ENCODE measurements around the gene PLAU. TPM values are rescaled to one million over a fixed set of nuclear protein-coding genes. Genes with fewer than 3 reads are reported as not detected.

Gene PLAU
- total and polyA plus RNA-seq, 2 experiments from 2014 or later, result 13.3 to 17.5 TPM

DNA sequence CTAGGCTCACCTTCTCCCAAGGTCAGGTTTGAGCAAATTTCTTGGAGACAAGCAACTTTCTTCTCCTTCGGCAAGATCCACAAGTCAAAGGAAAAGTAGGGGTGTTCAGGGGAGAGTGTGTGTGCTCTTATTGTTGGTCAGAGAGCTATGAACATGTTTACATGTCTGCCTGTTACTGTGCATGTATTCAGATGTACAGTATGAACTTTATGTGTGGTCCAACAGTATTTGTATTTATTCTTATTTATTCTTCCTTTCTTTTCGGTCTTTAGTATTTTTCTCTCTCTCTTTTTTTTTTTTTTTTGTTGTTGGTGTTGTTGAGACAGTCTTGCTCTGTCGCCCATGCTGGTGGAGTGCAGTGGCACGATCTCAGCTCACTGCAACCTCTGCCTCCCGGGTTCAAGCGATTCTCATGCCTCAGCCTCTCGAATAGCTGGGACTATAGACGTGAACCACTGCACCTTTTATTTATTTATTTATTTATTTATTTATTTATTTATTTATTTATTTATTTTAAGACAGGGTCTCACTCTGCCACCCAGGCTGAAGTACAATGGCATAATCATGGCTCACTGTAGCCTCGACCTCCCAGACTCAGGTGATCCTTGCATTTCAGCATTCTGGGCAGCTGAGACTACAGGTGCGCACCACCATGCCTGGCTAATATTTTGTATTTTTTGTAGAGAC, 38.2 kb downstream of the PLAU start (continued):
- TF ChIP-seq, protein P1, sequence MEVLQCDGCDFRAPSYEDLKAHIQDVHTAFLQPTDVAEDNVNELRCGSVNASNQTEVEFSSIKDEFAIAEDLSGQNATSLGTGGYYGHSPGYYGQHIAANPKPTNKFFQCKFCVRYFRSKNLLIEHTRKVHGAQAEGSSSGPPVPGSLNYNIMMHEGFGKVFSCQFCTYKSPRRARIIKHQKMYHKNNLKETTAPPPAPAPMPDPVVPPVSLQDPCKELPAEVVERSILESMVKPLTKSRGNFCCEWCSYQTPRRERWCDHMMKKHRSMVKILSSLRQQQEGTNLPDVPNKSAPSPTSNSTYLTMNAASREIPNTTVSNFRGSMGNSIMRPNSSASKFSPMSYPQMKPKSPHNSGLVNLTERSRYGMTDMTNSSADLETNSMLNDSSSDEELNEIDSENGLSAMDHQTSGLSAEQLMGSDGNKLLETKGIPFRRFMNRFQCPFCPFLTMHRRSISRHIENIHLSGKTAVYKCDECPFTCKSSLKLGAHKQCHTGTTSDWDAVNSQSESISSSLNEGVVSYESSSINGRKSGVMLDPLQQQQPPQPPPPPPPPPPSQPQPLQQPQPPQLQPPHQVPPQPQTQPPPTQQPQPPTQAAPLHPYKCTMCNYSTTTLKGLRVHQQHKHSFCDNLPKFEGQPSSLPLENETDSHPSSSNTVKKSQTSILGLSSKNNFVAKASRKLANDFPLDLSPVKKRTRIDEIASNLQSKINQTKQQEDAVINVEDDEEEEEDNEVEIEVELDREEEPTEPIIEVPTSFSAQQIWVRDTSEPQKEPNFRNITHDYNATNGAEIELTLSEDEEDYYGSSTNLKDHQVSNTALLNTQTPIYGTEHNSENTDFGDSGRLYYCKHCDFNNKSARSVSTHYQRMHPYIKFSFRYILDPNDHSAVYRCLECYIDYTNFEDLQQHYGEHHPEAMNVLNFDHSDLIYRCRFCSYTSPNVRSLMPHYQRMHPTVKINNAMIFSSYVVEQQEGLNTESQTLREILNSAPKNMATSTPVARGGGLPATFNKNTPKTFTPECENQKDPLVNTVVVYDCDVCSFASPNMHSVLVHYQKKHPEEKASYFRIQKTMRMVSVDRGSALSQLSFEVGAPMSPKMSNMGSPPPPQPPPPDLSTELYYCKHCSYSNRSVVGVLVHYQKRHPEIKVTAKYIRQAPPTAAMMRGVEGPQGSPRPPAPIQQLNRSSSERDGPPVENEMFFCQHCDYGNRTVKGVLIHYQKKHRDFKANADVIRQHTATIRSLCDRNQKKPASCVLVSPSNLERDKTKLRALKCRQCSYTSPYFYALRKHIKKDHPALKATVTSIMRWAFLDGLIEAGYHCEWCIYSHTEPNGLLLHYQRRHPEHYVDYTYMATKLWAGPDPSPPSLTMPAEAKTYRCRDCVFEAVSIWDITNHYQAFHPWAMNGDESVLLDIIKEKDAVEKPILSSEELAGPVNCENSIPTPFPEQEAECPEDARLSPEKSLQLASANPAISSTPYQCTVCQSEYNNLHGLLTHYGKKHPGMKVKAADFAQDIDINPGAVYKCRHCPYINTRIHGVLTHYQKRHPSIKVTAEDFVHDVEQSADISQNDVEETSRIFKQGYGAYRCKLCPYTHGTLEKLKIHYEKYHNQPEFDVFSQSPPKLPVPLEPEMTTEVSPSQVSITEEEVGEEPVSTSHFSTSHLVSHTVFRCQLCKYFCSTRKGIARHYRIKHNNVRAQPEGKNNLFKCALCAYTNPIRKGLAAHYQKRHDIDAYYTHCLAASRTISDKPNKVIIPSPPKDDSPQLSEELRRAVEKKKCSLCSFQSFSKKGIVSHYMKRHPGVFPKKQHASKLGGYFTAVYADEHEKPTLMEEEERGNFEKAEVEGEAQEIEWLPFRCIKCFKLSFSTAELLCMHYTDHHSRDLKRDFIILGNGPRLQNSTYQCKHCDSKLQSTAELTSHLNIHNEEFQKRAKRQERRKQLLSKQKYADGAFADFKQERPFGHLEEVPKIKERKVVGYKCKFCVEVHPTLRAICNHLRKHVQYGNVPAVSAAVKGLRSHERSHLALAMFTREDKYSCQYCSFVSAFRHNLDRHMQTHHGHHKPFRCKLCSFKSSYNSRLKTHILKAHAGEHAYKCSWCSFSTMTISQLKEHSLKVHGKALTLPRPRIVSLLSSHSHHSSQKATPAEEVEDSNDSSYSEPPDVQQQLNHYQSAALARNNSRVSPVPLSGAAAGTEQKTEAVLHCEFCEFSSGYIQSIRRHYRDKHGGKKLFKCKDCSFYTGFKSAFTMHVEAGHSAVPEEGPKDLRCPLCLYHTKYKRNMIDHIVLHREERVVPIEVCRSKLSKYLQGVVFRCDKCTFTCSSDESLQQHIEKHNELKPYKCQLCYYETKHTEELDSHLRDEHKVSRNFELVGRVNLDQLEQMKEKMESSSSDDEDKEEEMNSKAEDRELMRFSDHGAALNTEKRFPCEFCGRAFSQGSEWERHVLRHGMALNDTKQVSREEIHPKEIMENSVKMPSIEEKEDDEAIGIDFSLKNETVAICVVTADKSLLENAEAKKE (CRISPR knock-in tag; IDR thresholded peaks at IDR 0.05), result no peak
- TF ChIP-seq, protein P2, sequence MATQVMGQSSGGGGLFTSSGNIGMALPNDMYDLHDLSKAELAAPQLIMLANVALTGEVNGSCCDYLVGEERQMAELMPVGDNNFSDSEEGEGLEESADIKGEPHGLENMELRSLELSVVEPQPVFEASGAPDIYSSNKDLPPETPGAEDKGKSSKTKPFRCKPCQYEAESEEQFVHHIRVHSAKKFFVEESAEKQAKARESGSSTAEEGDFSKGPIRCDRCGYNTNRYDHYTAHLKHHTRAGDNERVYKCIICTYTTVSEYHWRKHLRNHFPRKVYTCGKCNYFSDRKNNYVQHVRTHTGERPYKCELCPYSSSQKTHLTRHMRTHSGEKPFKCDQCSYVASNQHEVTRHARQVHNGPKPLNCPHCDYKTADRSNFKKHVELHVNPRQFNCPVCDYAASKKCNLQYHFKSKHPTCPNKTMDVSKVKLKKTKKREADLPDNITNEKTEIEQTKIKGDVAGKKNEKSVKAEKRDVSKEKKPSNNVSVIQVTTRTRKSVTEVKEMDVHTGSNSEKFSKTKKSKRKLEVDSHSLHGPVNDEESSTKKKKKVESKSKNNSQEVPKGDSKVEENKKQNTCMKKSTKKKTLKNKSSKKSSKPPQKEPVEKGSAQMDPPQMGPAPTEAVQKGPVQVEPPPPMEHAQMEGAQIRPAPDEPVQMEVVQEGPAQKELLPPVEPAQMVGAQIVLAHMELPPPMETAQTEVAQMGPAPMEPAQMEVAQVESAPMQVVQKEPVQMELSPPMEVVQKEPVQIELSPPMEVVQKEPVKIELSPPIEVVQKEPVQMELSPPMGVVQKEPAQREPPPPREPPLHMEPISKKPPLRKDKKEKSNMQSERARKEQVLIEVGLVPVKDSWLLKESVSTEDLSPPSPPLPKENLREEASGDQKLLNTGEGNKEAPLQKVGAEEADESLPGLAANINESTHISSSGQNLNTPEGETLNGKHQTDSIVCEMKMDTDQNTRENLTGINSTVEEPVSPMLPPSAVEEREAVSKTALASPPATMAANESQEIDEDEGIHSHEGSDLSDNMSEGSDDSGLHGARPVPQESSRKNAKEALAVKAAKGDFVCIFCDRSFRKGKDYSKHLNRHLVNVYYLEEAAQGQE (IDR thresholded peaks at IDR 0.05; ENCODE audit: unreplicated experiment), result no peak
- TF ChIP-seq ZNF331 (CRISPR knock-in tag; IDR thresholded peaks at IDR 0.05; ENCODE audit: low read depth), result no peak
- TF ChIP-seq CREB1 (CRISPR knock-in tag; IDR thresholded peaks at IDR 0.05; ENCODE audit: low read depth), result no peak
- no peak for TF ChIP-seq EZH2 (IDR thresholded peaks at IDR 0.05; ENCODE audit: low read depth, unreplicated experiment)
- TF ChIP-seq JUNB (IDR thresholded peaks at IDR 0.05; ENCODE audit: unreplicated experiment), result no peak
